ENCODE measurements around the gene HOXD13.

Gene HOXD13

GRCh38 chr2:176096986-176097819 lies 4.7 kb downstream of the HOXD13 start:
- peak; percentile 77 for TF ChIP-seq CTCF (IDR thresholded peaks at IDR 0.05; ENCODE audit: low read depth, low read length)
- peak overlapping the region; percentile 57 for H3K4me3 ChIP-seq (ENCODE audit: low read depth, low read length)

GRCh38 chr2:176097820-176098365 lies 5.4 kb downstream of the HOXD13 start:
- TF ChIP-seq CTCF (IDR thresholded peaks at IDR 0.05; ENCODE audit: low read depth, low read length): no peak
- no peak overlapping the region; the same call in 1 of the 2 replicates for H3K4me3 ChIP-seq (ENCODE audit: low read depth, low read length)

- no peak for TF ChIP-seq CTCF (IDR thresholded peaks at IDR 0.05; ENCODE audit: low read depth, low read length)
- H3K4me3 ChIP-seq (ENCODE audit: low read depth, low read length): no peak overlapping the region
These were observed 6.0 kb downstream of the HOXD13 start for GRCh38 chr2:176098366-176099158.

DNA sequence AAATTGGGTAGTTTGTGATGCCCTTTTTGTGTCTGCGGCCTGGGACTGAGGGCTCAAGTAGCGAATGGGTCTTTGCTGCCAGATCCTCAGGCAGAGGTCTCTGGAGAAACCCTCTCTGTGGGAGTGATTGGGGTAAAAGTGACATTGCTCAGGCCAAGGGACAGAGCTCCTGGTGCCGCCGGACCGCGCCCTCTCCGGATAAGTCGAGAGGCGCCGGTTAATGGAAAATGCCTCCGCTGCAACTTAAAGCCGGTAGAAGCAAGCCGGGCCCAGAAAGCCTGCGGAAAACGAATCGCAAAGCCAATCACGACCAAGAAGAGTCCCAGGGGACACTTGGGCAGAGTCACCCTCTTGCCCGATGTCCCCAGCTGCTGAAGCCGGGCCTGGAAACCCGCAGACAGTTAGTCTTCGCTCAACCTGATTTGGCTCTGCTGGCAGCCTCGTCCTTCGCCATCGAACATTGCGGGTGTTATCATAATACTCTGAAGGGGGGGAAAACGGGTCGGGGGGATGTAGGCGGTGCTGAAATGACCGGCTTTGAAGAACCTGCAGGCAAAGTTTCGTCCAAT lies 6.7 kb downstream of the HOXD13 start:
- no peak overlapping the region for H3K4me3 ChIP-seq (ENCODE audit: low read depth, low read length)

DNA sequence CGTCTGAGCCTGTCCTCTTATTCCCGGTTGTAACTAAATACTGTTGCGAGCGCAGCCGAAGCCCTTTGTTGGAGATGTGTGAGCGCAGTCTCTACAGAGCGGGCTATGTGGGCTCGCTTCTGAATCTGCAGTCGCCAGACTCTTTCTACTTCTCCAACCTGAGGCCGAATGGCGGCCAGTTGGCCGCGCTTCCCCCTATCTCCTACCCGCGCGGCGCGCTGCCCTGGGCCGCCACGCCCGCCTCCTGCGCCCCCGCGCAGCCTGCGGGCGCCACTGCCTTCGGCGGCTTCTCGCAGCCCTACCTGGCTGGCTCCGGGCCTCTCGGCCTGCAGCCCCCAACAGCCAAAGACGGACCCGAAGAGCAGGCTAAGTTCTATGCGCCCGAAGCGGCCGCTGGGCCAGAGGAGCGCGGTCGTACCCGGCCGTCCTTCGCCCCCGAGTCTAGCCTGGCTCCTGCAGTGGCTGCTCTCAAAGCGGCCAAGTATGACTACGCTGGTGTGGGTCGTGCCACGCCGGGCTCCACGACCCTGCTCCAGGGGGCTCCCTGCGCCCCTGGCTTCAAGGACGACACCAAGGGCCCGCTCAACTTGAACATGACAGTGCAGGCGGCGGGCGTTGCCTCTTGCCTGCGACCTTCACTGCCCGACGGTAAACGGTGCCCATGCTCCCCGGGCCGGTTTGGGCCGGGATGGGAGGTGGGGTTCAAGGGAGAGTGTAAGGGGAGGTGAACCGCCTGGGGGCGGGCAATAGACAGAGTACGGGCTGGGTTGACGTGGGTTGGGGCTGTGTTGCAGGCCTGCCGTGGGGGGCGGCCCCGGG lies 7.4 kb downstream of the HOXD13 start, which contains the start of gene HOXD12:
Gene HOXD12 (plus strand): TSS at position 68 of the 819 bp plus-strand sequence. CDS start 7 bp downstream, at position 75.
- no peak for TF ChIP-seq CTCF (IDR thresholded peaks at IDR 0.05; ENCODE audit: low read depth, low read length)
- H3K4me3 ChIP-seq (ENCODE audit: low read depth, low read length): no peak within 1 kb of the TSS

More for the DNA sequence above, 6.7 kb downstream of the HOXD13 start:
- TF ChIP-seq CTCF (IDR thresholded peaks at IDR 0.05; ENCODE audit: low read depth, low read length): no peak

DNA sequence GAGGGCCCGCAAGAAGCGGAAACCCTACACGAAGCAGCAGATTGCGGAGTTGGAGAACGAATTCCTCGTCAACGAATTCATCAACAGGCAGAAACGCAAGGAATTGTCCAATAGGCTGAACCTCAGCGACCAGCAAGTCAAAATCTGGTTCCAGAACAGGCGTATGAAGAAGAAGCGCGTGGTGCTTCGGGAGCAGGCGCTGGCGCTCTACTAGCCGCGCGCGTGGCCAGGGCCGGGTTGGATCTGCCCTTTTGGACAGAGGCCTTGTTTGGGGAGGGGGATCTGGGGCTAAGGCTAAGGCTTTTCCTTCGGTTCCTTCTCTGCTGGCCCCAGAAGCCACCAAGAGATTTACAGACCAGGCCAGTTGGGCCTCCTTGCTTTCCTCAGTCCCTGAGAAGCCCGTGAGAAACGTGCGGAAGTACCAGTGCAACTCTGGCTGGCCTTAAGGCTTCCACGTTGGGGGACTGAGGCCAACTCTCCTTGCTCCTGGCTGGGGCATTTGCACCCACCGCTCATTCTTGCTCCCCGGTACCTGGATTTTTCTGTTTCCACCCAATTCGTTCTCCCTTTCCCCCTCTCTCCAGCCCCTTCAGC lies 8.1 kb downstream of the HOXD13 start:
- H3K4me3 ChIP-seq (ENCODE audit: low read depth, low read length): no peak overlapping the region
- TF ChIP-seq CTCF (IDR thresholded peaks at IDR 0.05; ENCODE audit: low read depth, low read length): no peak
